ENCODE data around the gene COG5. TPM values are rescaled to one million over a fixed set of nuclear protein-coding genes. Genes with fewer than 3 reads are reported as not detected.

The COG5 gene
- total and polyA plus RNA-seq, 10 of the 15 experiments (the other 5 are each of a cell fraction or from before 2014, with no cell fraction given): 5.5 to 27.9 (median 15.6) TPM

- Histone ChIP-seq H3K79me2 (ENCODE audit: control insufficient read depth, insufficient read depth, low read length) (no peaks in the 10 kb centered on the region), H3K27me3 (replicated peaks in 1 of 2; ENCODE audit: control insufficient read depth in 2 of 2, insufficient read depth in 2 of 2, low read length in 1 of 2) (no peaks in the 10 kb centered on the region), H3K9ac (ENCODE audit: control insufficient read depth, insufficient read depth, low read length) (no peak overlapping the region), H3K4me1 (ENCODE audit: control insufficient read depth, insufficient read depth, low read length) (no peaks in the 10 kb centered on the region), H3K36me3 (ENCODE audit: control insufficient read depth in 2 of 2, insufficient read depth in 2 of 2, low read length in 1 of 2) (peaks cover 2 to 6% of the 10 kb centered on the region in 2 experiments; a peak in 3 of 4 replicates), H3K27ac (ENCODE audit: control insufficient read depth, insufficient read depth) (no peak overlapping the region), H3K4me3 (no peak overlapping the region), H2AFZ (ENCODE audit: control insufficient read depth, low read depth, low read length) (no peak overlapping the region), H3K4me2 (ENCODE audit: control insufficient read depth, insufficient read depth) (no peak overlapping the region), H3K9me3 (replicated peaks; ENCODE audit: control insufficient read depth, insufficient read depth, low read length) (peaks cover 2% of the 10 kb centered on the region; the same call in 2 of the 3 replicates), H4K20me1 (ENCODE audit: control insufficient read depth, insufficient read depth) (no peaks in the 10 kb centered on the region)
- FAIRE-seq: no peak
- in situ Hi-C loops (cut with MboI): no loop called here
- no peak for DNase-seq (ENCODE audit: low read depth, low spot score)
- ChIA-PET RAD21 (ENCODE audit: unreplicated experiment) (no interaction called here), SMC1A (ENCODE audit: uncharacterized antibody, unreplicated experiment) (no interaction called here), CTCF (no interaction called here), POLR2A (no interaction called here)
- ATAC-seq: no peak
- TF ChIP-seq ELK1 (IDR thresholded peaks at IDR 0.05; ENCODE audit: low read depth, low read length): no peak
- no peak for TF ChIP-seq HDAC2 (IDR thresholded peaks at IDR 0.05)
- no peak for TF ChIP-seq SKIL (IDR thresholded peaks at IDR 0.05; ENCODE audit: low read depth, poor library complexity, severe bottlenecking)
- no peak for TF ChIP-seq ZBTB40 (IDR thresholded peaks at IDR 0.05; ENCODE audit: borderline replicate concordance)
- TF ChIP-seq RFX5 (IDR thresholded peaks at IDR 0.05; ENCODE audit: low read depth, low read length): no peak
- no peak for TF ChIP-seq TBL1XR1 (IDR thresholded peaks at IDR 0.05; ENCODE audit: low read depth, low read length)
- no peak for TF ChIP-seq ESRRA (IDR thresholded peaks at IDR 0.05; ENCODE audit: low read length)
- no peak for TF ChIP-seq SMAD5 (IDR thresholded peaks at IDR 0.05; ENCODE audit: low read depth)
- TF ChIP-seq PAX8 (IDR thresholded peaks at IDR 0.05): no peak
- no peak for TF ChIP-seq ATF7 (IDR thresholded peaks at IDR 0.05; ENCODE audit: low read depth)
- BruUV-seq (replicated peaks): no TSS peak
- intact Hi-C loops (cut with micrococcal nuclease; ENCODE audit: unreplicated experiment): no loop called here
Measured at GRCh38 chr7:107213945-107214344, 349.8 kb downstream of the COG5 start.
